Occipital lobe (tissue), 2 donors: Measurements from ENCODE around the gene NUP188. TPM values are rescaled to one million over a fixed set of nuclear protein-coding genes. Genes with fewer than 3 reads are reported as not detected.
"Not testable (repeated sequence)": the region's sequence is repeated elsewhere in the genome, so short reads cannot be mapped to it uniquely, and the experiment has no call there.

Experiments used
- DNase-seq: peaks from one replicate; lab custom pipeline; 2025; lab: John Stamatoyannopoulos, UW
- total RNA-seq: library from RNA; depleted of rRNA; stranded (reverse); fragments of >200 nt; gene quantifications from one replicate; pipeline ENCODE4 v1.2.3, GENCODE V29; 2014

Gene NUP188
- total RNA-seq, 1 donor from 2014 or later = 17.8 TPM

GRCh38 chr9:129027685-129028191 is 80.2 kb downstream of the NUP188 start:
- no peak for DNase-seq

- DNase-seq = peak; percentile 98
Measured at GRCh38 chr9:129028192-129028966, 80.9 kb downstream of the NUP188 start, which contains the start of gene SH3GLB2. Gene SH3GLB2 (minus strand): TSS chr9:129028331. CDS start chr9:129028154, 177 bp downstream.

DNA sequence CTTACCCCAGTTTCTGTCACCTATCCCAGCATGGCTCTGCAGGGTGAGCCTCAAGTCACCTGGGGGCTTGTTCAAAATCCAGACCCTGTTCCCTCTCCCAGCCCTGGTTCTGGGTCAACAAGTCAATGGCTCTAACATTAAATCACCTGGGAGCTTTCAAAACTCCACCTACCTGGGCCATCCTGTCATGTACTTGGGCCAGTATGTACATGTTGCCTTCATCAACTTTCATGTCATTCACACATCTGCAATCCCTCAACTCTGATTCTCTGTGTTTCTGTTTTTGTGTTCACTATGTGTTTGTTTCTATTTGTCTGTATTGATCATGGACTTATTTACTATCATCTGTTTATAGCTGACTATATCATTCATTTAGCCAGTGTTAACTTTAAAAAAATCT is 82.7 kb downstream of the NUP188 start:
- DNase-seq = no peak

DNA sequence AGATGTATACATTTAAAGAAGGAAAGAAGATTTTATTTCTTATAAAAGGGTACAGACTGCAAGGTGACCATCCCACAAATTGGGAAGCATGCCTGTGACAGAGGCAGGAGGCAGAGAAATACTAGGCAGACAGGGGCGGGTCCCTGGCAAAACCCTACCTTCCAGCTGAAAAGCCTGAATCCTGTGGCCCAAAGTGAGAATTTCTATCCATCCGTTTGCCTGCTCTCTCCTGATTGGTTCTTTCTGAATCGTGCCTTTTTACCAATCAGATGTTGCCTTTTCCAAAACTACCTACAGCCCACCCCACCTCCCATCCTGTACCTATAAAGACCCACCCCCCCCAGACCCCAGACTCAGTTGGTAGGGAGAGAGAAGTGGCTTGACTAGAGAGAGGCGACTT is 84.0 kb downstream of the NUP188 start:
- no peak for DNase-seq

- DNase-seq = no peak
Measured at GRCh38 chr9:129032541-129033159, 85.2 kb downstream of the NUP188 start.

- DNase-seq = no peak
Measured at GRCh38 chr9:129033216-129033615, 85.7 kb downstream of the NUP188 start.

DNA sequence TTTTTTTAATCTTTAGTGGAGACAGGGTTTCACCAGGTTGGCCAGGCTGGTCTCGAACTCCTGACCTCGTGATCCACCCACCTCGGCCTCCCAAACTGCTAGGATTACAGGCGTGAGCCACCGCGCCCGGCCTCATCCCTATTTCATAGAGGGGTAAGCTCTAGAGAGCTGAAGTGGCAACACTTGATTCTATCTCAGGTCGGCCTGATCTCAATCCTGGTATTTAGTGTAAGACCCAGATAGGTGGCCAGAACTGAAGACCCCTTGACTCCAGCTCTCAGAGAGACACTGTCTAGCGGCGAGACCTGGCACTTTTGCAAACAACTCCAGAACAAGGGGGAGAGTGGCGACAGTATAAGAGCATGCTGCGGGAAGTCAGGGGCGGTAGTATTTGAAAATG is 88.3 kb downstream of the NUP188 start:
- DNase-seq = not testable (repeated sequence)

DNA sequence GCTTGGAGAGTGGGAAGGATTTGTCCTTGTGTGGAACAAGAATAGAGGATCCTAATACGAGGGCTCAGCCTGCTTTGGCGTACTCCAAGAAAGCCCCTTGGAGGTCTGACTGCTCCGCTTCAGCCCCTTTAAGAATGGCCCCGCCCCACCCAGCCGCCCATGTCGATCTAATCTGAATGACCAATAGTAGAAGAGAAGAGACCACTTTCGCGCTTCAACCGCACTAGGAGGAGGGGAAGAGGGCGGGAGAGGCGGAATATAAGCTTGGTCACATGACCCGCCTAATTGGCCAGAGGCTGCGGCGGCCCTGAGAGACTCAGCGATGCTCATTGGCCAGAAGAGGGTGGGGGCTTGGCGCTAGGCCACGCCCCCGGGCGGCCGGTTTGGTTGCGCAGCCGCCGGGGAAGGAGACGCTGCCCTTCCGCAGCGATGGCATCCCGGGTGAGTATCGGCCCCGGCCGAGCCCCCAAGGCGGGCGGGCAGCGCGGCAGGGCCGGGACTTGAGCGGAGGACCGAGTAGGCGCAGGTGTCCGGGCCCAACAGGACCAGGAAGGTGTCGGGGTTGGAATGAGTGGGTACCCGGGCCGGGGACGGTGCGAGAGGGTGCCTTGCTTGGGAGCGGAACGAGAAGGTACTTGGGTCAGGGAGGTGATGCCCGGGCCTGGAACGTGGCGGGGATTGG is 88.9 kb downstream of the NUP188 start, which contains the start of gene MIGA2:
Gene MIGA2, plus strand, starts transcription at position 386 of the 682 bp plus-strand sequence. CDS start 3,969 bp downstream, outside the sequence.
- DNase-seq = peak; percentile 97

- DNase-seq = no peak
Measured at GRCh38 chr9:129036923-129037766, 89.6 kb downstream of the NUP188 start.

DNA sequence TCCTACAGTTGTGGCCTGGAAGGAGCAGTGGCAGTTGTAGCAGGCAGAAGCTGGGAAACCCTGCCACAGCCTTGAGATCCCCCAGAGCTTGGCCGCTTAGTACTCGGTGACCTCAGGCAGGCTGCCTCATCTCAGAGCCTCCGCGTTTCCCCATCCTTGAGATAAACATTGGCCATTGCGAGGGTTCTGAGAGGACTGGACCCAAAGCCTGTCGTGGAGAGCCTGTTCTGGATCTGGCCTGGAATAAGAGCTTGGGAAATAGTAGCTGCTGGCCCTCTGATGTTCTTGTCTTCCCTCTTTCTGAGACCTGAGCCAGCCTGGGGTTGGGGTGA is 90.2 kb downstream of the NUP188 start:
- no peak for DNase-seq

DNA sequence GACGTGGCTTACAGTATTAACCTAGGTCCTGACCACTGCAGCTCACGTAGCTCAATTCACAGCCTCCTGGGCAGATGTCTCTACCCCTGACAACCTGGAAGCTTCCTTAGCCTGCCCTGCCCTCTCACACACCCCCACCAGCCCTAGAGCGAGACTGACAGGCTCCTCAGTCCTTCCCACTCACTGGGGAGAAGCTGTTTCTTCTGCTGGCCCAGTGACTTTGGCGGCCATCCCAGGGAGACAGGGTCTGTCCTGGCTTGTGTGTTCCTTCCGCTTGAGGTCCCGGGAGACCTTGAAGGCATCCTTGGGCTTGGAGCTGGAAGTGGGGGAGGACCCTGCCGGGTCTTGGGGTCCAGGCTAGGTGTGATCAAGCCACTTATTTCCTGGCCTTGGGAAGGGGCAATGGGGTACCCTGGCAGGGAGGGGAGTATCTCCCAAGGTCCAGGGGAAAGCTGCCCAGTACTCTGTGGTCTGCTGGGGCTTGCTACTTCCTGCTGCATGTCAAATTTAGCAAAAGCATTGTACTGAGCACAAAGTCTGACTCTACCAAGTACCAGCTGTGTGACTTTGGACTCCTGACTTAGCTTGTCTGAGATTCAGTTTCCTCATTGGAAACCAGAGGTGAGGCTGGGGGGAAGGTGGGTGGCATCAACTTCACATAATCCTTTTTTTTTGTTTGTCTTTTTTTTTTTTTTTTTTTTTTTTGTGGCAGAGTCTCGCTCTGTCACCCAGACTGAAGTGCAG is 90.8 kb downstream of the NUP188 start:
- DNase-seq = no peak

DNA sequence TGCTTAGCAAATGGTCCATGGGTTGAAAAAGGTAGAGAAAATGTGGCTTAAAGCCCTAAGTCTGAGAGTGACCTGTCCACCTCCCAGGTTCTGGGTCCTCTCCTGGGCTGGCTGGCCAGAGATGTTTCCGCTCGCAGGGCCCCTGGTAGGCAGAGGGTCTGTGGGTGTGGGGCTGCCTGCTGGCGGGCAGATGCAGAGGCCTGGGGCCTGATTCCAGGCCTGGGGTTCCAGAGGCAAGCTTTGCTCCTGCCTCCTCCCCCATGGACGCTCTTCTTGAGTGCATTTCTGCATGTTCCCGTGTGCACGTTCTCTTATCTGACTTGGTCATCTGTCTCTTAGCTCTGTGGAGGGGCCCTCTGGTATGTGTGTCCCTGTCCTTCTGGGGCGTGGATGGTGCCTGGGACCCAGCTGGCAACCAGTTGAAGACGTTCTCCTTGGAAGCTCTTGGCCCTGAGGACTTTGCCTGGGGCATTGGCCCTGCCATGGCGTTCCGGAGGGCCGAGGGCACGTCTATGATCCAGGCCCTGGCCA is 92.7 kb downstream of the NUP188 start:
- DNase-seq = no peak

DNA sequence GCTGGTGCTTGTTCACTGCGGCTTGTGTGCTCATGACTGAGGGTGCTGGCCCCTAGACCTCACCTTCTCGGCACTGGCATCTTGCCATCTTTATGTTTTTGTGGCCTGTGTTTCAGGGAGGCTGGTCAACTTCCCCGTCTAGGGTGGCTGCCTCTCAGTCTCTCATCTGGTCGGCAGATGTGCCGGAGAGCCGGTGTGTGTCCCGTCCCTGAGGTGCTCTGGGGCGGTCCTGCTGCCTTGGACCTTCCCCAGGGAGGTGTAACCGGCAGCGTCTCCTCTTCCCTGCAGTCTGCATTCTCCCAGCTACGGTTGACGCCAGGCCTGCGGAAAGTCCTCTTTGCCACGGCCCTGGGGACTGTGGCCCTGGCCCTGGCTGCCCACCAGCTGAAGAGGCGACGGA is 94.5 kb downstream of the NUP188 start:
- DNase-seq = no peak

DNA sequence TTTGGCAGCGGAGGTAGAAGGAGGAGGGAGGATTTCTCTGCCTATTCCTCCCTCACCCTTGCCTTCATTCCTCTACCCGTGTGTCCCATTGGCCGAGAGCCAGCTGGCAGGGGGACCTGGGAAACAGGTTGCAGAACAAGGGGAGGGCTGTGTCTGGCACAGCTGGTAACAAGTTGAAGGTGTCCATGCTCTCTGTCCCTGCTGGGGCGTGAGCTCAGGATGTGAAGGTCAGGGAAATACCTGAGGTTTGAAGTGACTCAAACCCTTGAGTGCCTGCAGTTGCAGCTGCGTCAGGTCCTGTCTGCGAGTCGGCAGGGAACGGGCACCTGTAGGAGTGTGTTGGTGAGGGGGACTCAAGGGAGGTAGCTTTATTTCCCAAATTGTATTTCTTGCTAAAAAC is 105.1 kb downstream of the NUP188 start:
- DNase-seq = no peak

DNA sequence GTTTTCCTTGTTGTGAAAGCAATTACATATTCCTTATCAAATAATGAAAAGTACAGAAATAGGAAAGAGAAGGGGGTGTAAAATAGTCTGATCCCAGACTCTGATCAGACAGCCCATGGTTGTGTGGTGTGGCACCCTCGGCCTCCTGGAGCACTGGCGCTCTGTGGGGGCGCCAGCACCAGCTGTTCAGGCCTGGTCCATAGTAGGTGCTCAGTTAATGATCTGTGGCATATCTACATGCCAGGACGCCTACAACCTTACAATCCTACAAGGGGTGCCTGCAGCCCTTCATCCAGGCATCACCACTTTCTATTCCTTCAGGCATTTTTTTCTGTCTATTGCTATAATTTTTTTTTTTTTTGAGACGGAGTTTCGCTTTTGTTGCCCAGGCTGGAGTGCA is 105.5 kb downstream of the NUP188 start:
- no peak for DNase-seq

- DNase-seq = no peak
Measured at GRCh38 chr9:129054163-129054851, 106.8 kb downstream of the NUP188 start.
